ENCODE data around the gene SYCP2L.
"Not testable (repeated sequence)": the region's sequence is repeated elsewhere in the genome, so short reads cannot be mapped to it uniquely, and the experiment has no call there.

The SYCP2L gene

GRCh38 chr6:10886691-10887502 is at the start of gene SYCP2L:
TSS of gene SYCP2L (plus strand) at chr6:10887052. CDS start at chr6:10887127, 75 bp downstream.
- DNase-seq (ENCODE audit: low spot score): no peak

GRCh38 chr6:10837622-10837994 is 49.2 kb upstream of the SYCP2L start:
- peak; percentile 2 for DNase-seq (ENCODE audit: low spot score)

- peak; percentile 89 for DNase-seq (ENCODE audit: low spot score)
These were observed 48.7 kb upstream of the SYCP2L start, which contains the start of gene MAK for GRCh38 chr6:10837995-10838793. TSS of gene MAK (minus strand) at chr6:10838539. CDS start at chr6:10830648, 7,891 bp downstream.

GRCh38 chr6:10838794-10839333 is 48.0 kb upstream of the SYCP2L start:
- DNase-seq (ENCODE audit: low spot score): peak; percentile 40

- no peak for DNase-seq (ENCODE audit: low spot score)
These were observed 43.3 kb upstream of the SYCP2L start for GRCh38 chr6:10843554-10843953.

- DNase-seq (ENCODE audit: low spot score): no peak
These were observed 39.2 kb upstream of the SYCP2L start for GRCh38 chr6:10847684-10848083.

- no peak for DNase-seq (ENCODE audit: low spot score)
These were observed 37.0 kb upstream of the SYCP2L start for GRCh38 chr6:10849901-10850300.

GRCh38 chr6:10850728-10851127 is 36.1 kb upstream of the SYCP2L start:
- no peak for DNase-seq (ENCODE audit: low spot score)

- no peak for DNase-seq (ENCODE audit: low spot score)
These were observed 34.4 kb upstream of the SYCP2L start for GRCh38 chr6:10852361-10852960.

- DNase-seq (ENCODE audit: low spot score): not testable (repeated sequence)
These were observed 33.0 kb upstream of the SYCP2L start for GRCh38 chr6:10853849-10854300.

GRCh38 chr6:10854922-10855632 is 31.8 kb upstream of the SYCP2L start:
- DNase-seq (ENCODE audit: low spot score): no peak

- DNase-seq (ENCODE audit: low spot score): no peak
These were observed 29.6 kb upstream of the SYCP2L start for GRCh38 chr6:10857259-10857658.

- DNase-seq (ENCODE audit: low spot score): no peak
These were observed 25.8 kb upstream of the SYCP2L start for GRCh38 chr6:10861086-10861485.

GRCh38 chr6:10862361-10862760 is 24.5 kb upstream of the SYCP2L start:
- DNase-seq (ENCODE audit: low spot score): no peak

GRCh38 chr6:10863031-10863430 is 23.8 kb upstream of the SYCP2L start:
- not testable (repeated sequence) for DNase-seq (ENCODE audit: low spot score)

- not testable (repeated sequence) for DNase-seq (ENCODE audit: low spot score)
These were observed 20.1 kb upstream of the SYCP2L start for GRCh38 chr6:10866709-10867108.

GRCh38 chr6:10867952-10868351 is 18.9 kb upstream of the SYCP2L start:
- DNase-seq (ENCODE audit: low spot score): no peak

- no peak for DNase-seq (ENCODE audit: low spot score)
These were observed 13.5 kb upstream of the SYCP2L start for GRCh38 chr6:10873374-10873773.

- DNase-seq (ENCODE audit: low spot score): no peak
These were observed 12.6 kb upstream of the SYCP2L start for GRCh38 chr6:10874207-10874606.

- no peak for DNase-seq (ENCODE audit: low spot score)
These were observed 11.8 kb upstream of the SYCP2L start for GRCh38 chr6:10875026-10875425.

GRCh38 chr6:10877012-10877411 is 9.8 kb upstream of the SYCP2L start:
- no peak for DNase-seq (ENCODE audit: low spot score)

- DNase-seq (ENCODE audit: low spot score): no peak
These were observed 9.0 kb upstream of the SYCP2L start for GRCh38 chr6:10877871-10878270.

All from CD4-positive, alpha-beta T cell treated with Interleukin-2 at 100 ng/mL for 4 hours (primary cell).